Measurements from ENCODE around the gene MORN1.

The MORN1 gene

GRCh38 chr1:2276803-2277580 is 114.4 kb downstream of the MORN1 start:
- no peak for TF ChIP-seq CTCF (IDR thresholded peaks at IDR 0.05; ENCODE audit: low read depth, low read length)
- H3K4me3 ChIP-seq (ENCODE audit: low read depth, low read length) = no peak overlapping the region

GRCh38 chr1:2275796-2276536 is 115.4 kb downstream of the MORN1 start:
- TF ChIP-seq CTCF (IDR thresholded peaks at IDR 0.05; ENCODE audit: low read depth, low read length) = no peak
- H3K4me3 ChIP-seq (ENCODE audit: low read depth, low read length) = no peak overlapping the region

GRCh38 chr1:2274929-2275475 is 116.4 kb downstream of the MORN1 start:
- no peak for TF ChIP-seq CTCF (IDR thresholded peaks at IDR 0.05; ENCODE audit: low read depth, low read length)
- no peak overlapping the region for H3K4me3 ChIP-seq (ENCODE audit: low read depth, low read length)

- H3K4me3 ChIP-seq (ENCODE audit: low read depth, low read length) = no peak overlapping the region
- TF ChIP-seq CTCF (IDR thresholded peaks at IDR 0.05; ENCODE audit: low read depth, low read length) = no peak
Observed at GRCh38 chr1:2274231-2274928, 117.0 kb downstream of the MORN1 start.

GRCh38 chr1:2273401-2274090 is 117.8 kb downstream of the MORN1 start:
- TF ChIP-seq CTCF (IDR thresholded peaks at IDR 0.05; ENCODE audit: low read depth, low read length) = no peak
- H3K4me3 ChIP-seq (ENCODE audit: low read depth, low read length) = no peak overlapping the region

- H3K4me3 ChIP-seq (ENCODE audit: low read depth, low read length) = no peak overlapping the region
- no peak for TF ChIP-seq CTCF (IDR thresholded peaks at IDR 0.05; ENCODE audit: low read depth, low read length)
Observed at GRCh38 chr1:2272686-2273400, 118.5 kb downstream of the MORN1 start.
